ENCODE data around the gene AXIN1.
A peak's percentile ranks its signal among the peaks of the same experiment; 100 is the strongest.
"Not testable (repeated sequence)": the region's sequence is repeated elsewhere in the genome, so short reads cannot be mapped to it uniquely, and the experiment has no call there.

Gene AXIN1

DNA sequence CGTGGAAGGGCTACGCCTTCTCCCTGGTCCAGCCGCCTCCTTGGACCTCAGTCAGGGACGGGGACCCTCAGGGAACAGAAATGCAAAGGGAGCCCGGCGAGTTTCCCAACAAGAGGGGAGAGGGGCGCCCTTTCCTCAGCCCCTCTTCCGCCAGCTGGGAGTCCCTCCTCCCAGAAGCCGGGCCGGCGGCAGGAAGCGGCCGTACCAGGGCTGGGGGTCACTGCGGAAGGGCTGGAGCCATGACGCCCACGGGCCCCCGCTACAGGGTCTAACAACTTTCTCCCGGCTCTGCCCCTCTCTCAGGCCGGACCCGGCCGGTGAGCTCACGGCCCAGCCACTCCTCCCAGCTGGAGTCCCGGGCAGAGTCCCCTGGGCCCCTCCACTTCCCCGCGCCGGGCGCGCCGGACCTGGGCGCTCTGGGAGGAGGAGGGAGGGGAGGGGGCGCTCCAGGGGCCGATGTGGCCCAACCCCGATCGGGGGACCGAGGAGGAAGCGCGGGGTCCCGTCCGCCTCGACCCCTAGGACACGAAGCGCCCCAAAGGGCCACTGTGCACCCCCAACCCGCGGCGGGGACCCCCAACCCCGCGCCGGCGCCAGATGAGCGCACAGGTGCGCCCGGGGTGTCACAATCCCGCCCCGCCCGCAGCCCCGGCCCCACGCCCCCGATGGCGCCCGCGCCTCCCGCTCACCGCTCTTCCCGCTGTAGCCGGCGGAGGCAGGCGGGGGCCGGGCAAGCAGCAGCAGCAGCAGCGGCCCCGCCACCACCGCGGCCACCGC is 28.7 kb upstream of the AXIN1 start:
- DNase-seq, result no peak

DNA sequence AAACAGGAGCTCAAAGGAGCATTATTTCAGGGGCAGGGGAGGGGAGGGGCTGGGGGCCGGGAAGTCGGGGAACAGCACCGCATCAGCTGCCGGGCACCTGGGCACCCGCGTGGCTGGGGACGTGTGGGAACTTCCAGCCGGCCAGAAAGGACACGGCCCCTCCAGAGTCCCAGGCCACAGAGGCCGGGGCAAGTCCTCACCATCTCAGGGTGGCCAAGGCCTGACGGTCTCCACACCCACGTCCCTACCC is 28.2 kb upstream of the AXIN1 start:
- no peak for DNase-seq

DNA sequence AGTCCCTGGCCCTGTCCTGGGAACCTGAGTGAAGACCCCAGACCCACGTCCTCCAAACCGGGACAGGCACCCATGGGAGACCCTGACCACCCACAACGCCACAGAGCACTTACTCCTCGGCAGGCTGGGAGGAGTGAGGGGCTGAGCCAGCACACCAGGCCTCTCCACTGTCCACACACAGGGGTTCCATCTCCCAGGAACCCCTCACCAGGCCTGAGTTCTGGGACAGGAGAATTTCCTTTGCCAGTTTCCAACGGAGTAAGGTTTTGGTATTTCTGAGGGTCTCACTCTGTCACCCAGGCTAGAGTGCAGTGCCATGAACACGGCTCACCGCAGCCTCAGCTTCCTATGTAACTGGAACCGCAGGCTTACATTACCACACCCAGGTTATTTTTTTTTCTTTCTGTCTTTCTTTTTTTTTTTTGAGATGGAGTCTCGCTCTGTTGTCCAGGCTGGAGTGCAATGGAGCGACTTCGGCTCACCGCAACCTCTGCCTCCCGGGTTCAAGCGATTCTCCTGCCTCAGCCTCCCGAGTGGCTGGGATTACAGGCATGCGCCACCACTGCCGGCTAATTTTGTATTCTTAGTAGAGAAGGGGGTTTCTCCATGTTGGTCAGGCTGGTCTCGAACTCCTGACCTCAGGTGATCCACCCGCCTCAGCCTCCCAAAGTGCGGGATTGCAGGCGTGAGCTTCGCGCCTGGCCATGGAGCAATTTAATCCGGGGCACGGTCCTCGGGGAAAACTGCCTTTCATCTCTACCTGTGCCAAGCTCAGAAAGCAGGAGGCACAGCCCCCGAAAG is 27.6 kb upstream of the AXIN1 start:
- no peak for DNase-seq

DNA sequence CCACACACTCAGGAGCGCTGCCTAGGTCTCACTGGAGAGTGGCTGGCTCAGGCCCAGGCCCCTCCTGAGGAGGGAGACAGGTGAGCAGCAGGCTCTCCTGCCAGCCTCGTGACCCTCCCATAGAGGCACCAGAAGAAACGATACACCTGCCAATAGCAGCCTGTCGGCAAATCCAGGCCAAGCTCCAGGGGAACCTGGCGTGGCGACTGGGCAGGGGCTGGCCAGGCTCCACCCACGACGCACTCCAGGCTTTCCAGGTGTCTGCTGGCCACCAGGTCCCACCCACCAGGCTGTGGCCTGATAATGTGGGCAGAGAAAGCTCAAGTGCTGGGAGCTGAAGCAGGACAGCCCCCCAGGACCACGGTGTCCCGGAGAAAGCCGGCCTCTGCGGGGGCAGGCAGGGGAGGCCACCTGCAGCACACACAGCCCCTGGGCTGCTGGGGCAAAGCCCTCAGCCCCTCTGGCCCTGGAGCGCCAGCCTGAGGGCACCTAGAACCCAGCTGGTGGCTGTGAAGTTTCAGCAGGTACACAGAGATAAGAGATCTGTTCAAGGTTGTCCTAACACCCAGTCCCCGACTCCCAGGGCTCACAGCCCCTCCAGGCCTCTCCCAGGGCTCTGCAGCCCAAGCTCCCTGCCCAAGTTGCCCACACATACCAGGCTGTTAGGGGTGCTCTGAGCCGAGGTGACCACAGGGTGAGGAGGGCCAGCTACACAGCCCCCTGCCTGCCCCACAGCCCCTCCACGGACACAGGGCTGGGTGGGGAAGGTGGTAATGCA is 26.8 kb upstream of the AXIN1 start:
- peak; percentile 86 for DNase-seq

DNA sequence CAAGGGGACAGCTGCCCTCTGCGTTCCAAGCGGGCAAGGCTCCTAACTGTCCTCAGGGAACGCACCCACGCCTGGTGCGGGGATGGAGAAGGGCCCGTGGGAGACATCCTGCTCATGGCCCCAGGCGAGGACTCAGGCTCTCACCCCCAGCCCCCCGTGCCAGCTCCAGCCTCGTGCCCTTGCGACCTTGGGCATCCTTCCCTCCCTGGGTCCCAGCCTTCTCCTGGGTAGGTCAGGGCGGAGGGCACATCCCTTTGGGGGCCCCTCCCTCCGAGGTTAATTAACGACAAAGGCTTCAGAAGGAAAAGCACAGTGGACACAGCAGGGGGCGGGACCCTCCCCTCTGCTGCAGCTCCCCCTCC is 26.3 kb upstream of the AXIN1 start:
- no peak for DNase-seq

DNA sequence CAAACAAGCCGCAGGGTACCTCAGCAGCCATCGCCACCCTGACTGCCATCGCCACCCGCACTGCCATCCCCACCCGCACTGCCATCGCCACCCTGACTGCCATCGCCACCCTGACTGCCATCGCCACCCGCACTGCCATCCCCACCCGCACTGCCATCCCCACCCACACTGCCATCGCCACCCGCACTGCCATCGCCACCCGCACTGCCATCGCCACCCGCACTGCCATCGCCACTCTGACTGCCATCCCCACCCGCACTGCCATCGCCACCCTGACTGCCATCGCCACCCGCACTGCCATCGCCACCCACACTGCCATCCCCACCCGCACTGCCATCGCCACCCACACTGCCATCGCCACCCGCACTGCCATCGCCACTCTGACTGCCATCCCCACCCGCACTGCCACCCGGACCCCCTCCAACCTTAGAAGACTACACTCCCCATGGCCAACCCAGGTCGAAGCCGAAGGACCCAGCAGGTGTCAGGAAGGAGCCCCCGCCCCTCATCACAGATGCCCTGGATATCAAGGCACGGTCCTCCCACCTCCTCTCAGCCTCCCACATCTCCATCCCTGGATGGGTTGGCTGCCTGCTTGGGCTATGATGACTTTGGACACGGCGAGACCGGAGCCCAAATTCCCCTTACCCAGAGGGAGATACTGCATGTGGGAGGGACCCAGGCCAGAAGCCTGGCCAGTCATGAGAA is 25.7 kb upstream of the AXIN1 start:
- DNase-seq, result not testable (repeated sequence)

DNA sequence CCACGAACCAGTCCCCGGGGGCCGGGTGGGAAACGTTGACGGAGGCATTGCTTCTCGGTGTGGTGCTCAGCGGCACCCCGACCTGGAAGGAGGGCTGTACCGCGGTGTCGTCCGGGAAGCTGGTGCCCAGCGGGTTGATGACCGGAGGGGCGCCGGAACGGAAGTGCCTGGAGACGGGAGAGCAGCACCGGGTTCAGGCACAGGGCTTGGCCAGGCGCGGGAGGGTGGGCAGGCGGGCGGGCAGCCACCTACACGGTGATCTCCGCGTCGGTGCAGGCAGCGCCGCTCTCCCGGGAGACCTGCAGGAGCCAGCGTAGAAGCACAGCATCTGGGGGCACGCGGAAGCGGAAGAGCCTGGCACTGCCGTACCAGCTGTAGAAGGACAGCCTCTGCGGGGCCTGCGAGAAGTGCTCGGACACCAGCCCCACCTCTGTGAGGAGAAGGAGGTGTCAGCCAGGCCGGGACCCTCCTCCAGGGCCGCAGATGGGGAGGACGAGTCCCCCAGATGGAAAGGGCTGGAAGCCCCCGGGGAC is 25.0 kb upstream of the AXIN1 start:
- no peak for DNase-seq

DNA sequence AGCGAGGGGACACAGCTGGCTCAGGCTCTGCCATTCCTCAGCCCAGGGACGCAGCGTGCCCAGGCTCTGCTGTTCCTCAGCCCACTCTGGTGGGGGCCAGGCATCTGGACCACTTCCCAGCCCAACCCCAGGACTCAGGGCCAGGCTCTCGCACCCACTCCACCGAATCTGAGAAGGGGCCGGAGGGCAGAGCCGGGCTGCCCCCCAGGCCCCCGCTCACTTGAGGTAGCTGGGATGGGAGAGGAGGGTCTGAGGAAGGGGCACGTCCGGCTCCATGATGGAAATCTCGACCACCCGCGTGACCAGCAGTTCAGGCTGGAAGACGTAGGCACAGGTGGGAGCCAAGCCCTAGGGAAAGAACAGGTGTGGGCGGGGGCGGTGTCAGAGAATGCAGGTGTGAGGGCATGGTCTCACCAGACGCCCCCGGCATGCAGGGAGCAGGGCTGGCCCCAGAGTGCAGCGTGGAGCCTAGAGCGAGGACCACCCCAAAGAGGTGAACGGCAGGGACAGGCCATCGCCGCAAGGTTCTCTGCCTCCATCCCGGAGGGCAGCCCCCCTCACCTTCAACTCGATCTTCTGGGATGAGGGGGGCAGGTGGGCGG is 24.4 kb upstream of the AXIN1 start:
- no peak for DNase-seq

DNA sequence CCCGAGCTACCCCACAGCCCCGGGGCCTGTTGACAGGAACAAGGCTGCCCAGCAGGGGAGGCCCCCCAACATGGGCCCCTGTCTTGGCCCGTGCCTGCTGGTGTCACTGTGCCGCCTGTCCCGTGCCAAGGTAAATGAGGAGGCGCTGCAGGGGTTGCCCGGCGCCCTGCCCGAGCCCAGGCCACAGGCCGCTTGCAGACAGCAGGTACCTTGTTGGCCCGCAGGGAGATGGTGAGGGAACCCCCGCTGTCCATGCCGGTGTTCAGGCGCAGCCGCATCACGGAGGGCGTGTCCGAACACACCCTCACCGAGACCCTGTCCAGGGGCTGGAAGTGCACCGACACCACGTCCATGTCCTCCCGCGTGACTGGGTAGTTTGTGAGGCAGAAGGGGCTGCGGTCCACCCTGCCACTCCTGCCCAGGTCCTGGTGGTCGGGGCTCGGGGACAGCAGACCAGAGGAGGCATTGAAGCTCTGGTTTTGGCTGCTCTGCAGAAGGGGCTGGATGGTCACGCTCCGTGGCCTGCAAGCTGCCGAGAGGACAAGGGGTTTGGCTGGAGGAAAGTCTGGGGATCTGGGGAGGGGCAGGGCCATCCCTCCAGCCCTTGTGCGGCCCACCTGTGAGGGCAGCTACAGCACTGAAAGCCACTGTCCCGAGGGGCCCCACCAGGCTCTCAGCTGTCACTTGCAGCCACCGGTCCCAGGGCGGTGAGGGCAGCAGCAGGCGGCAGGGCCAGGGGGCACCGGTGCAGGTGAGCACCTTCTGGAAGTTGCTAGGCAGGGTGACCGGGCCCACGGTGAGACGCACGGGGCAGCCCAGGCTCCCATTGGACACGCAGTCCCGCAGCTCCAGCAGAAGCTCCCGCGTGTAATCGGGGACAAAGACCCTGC is 23.6 kb upstream of the AXIN1 start:
- DNase-seq, result no peak

DNA sequence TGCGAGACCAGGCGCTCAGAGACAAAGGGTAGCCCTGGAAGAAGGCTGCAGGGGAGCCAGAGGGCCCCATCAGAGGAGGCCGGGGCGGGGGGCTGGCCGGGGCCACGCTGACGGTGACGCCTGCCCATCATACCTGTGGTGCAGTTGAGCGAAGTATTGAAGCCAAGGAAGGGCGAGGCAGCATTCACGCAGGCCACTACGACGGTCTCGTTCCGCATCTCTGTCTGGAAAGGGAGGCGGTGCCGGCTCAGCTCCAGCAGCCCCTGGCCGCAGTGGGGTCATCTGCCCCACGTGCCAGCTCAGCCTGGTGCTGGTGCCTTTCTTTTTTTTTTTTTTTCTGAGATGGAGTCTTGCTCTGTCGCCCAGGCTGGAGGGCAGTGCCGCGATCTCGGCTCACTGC is 22.7 kb upstream of the AXIN1 start:
- DNase-seq, result no peak

DNA sequence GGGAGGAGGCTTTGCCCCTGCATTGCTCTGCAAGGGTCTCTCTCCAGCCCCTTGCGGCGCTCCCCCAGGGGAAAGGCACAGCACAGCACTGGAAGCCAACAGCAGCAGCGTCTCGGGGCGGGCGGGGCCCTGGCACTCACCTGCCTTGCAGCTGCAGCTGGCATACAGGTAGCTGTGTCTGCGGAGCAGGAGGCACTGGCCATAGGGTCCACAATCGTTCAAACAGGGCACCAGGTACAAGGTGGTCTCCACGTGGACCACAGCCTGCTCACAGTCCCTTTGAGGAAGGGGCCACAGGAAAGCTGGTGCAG is 22.0 kb upstream of the AXIN1 start:
- no peak for DNase-seq

DNA sequence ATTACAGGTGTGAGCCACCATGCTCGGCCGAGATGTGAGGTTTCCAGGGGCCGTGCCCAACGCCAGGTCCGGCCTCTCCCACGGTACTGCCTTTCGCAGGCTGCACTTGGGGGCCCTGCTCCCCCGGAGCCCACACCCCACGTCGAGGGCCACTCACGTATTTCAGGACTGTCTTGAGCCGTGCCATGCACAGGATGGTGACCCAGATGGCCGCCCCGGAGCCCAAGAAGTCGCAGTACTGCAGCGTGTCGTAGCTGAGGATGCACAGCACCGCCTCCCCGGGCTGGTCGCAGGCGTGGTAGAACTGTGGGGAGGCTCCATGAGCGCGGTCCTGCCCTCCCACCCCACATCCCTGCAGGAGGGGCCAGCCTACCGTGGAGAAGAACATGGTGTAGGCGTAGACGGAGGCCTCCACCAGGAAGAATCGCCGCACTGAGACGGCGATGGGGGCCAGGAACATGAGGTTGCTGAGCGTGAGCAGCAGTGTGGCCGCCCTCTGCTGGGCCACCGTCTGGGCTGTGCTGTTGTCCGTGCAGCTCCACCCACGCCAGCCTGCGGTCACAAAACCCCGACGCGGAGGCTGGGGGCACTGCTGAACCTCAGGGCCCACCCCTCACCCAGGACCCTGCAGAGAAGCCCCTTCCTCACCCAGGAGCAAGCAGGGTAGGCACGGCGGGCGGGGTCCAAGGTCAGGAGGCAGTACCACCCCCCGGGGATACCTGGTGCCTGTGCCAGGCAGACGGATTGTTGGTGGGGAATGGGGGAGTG is 21.5 kb upstream of the AXIN1 start:
- no peak for DNase-seq

DNA sequence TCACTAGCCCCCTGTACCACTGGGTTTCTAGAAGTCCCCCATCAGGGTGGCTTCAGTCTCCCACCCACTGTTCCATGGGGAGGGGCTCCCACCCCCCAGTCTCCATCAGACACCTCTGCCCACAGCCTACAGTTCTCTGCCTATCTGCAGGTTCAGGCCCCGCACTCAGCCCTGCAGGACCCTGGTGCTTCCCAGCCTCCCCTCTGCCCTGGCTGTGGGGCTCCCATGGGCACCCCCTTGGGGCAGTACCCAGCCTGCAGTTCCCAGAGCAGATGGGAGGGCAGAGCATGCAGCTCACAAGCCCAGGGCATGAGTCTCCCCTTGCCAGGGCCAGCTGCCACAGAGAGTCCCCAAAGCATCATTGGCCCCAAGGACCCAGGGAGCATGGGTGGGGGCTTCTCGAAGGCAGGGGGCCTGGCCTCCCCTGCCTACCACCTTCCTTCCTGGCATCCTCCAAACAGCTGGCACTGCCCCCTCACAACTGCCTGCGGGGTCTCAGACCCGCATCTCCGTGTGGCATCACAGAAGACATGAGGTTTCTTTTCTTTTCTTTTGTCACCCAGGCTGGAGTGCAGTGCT is 20.6 kb upstream of the AXIN1 start:
- DNase-seq, result no peak

DNA sequence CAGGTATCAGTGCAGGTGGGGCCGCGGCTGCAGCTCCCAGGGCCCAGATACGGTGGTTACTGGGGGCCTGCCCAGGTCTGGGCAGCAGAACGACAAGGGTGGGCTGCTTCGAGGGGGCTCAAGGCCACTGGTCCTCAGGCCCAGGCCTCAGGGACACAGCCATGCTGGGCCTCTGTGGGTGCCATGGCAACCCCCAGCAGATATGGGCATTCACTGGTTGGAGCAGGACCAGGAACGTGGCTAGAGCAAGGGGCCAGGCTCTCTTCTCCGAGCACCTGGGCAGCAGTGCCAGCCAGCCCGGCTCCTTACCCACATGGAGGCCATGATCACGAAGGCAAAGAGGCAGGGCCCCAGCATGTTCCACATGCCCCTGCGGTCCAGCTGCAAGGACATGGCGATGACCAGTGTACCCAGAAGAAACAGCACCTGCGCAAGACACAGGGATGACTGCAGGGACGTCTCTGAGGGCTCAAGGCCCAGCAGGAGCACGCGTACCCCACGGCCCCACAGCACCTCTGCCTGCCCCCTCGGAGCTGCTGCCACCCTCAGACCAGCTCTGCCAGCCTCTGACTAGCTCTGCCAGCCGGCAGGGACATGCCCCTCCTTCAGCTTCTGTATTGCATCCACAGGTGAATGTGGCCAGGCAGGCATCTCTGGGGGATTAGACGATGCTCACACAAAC is 19.9 kb upstream of the AXIN1 start:
- DNase-seq, result no peak

DNA sequence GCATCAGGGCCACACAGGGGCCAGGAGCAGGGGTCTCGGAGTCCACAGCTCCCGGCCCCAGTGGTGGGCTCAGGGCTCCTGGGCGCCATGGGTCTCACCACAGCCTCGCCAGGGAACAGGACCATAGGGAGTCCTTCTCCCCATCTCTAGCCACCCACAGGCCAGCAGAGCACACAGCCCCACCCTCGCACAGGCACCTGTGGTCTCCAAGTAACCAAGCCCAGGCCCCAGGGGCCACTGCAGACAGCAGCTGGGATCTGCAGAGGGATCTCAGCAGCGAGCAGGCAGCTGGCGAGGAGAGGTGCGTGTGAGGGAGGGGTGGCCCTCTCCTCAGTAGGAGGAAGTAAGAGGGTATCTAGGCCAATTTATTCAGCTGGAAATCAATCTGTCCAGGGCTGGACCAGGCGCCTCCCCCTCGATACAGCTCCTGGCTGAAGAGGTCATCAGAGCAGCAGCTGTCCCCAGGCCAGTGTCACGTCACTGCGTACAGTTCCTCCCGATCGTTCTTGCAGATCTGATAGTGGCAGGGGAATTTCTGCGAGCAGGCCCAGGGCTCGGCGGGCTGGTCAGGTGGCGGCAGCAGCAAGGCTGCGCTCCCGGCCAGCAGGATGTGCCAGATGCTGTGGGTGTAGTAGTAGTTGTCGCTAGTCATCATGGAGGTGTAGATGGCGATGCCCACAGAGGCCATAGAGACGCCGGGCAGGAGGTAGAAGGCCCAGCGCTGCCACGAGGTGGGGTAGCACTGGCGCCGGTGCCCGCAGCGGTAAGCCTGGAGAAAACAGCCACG is 19.2 kb upstream of the AXIN1 start:
- DNase-seq, result peak; percentile 77

DNA sequence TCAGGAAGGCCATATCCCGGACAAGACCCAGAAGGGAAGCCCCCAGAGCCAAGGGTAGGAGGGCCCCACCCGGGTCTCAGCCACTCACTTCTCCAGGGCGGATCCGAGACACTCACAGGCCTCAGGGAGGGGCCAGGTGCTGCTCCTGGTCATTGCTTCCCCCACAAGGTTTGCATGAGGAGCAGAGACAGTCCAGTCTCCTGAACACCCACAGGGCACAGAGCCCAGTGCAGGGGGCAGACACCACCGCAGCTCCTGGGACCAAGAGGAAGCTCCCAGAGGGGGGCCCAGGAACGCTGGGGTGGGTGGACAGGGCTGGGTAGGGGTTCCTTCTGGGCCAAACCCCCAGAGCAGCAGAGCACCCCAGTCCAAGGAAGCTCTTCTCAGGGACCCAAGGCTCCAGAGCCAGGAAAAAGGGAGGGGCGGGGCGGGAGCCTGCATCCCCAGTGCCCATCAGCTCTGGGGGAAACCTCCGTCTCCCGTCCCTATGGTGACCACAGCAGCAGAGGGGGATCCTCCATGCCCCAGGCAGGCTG is 18.5 kb upstream of the AXIN1 start:
- DNase-seq, result no peak

DNA sequence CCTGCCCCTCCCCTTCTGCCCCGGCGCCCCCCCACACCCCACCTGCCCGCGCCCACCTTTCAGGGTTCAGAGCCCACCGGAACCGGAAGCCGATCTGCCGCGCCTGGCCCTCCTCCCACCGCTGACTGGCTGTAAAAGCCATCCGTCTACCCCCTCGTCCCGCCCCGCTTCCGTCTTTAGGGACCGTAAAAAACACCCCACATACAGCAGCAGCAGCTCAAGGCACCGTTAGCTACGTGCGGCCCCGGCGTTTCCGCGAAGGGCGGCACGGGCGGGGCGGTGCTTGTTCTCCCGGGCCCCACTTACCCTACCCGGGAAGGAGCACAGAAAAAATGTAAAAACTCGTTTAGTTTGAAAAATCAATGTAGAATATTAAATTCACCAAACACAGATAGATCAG is 17.9 kb upstream of the AXIN1 start, which contains the start of gene MRPL28:
Gene MRPL28, minus strand, starts transcription at position 96 of the 400 bp plus-strand sequence. CDS start 320 bp downstream, outside the sequence.
- peak; percentile 87 for DNase-seq

DNA sequence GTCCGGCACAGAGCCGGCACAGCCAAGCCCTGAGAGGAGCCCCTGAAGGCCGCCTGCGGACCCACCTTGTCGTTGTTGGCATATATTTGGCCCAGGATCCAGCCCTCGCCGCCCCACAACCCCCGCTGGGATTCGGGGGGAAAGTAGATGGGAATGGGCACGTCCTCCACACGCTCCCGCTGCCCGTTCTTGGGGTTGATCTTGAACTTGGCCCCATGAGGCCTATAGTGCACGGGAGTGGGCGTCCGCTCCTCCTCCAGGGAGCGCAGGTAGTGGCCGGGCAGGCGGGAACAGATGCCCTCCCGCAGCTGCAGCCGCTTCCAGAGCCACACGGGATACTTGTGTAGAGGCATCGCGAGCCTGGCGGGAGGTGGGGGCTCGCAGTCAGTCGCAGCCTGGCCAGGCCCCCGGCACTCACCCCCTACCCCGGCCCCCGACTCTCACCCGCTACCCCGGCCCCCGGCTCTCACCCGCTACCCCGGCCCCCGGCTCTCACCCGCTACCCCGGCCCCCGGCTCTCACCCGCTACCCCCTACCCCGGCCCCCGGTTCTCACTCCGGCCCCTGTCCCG is 17.4 kb upstream of the AXIN1 start:
- DNase-seq, result no peak
